Motor neuron (in vitro differentiated cells): Measurements from ENCODE around the gene TLCD5. TPM values are rescaled to one million over a fixed set of nuclear protein-coding genes. Genes with fewer than 3 reads are reported as not detected.

ENCODE experiments used
- ATAC-seq, 8 experiments: fragments of 200-7000 bp; cut with Tn5 transposase; replicated peaks in 6 of 8; 2 replicates each; pipeline ENCODE4 v1.8.0; 2021; ENCODE audit warnings: mild to moderate bottlenecking in 8 of 8, moderate library complexity in 8 of 8
- H3K27ac ChIP-seq, 2 donors: fragments of 250-450 bp; sonication (Bioruptor Pico); 2 replicates each; pipeline ENCODE4 v1.9.0; 2021; ENCODE audit warnings: antibody characterized with exemption in 2 of 2, mild to moderate bottlenecking in 2 of 2, moderate library complexity in 1 of 2
- H3K4me1 ChIP-seq, 2 donors: fragments of 250-450 bp; sonication (Bioruptor Pico); replicated peaks in 1 of 2; 2 replicates each; pipeline ENCODE4 v1.6.1; 2021; ENCODE audit warnings: antibody characterized with exemption in 2 of 2, mild to moderate bottlenecking in 2 of 2, moderate library complexity in 1 of 2
- H3K4me3 ChIP-seq, 5 donors: fragments of 250-450 bp; sonication (Bioruptor Pico); 2 replicates each; pipeline ENCODE4 v1.9.0; 2021; ENCODE audit warnings: antibody characterized with exemption in 5 of 5, mild to moderate bottlenecking in 5 of 5, moderate library complexity in 4 of 5
- WGBS, 10 experiments: fragments of 450-650 bp; shearing (Covaris generic); methylation state at CpG; one replicate each; pipeline ENCODE4 v1.0.0; 2022; 5-methylcytosine and 5-hydroxymethylcytosine counted together
- in situ Hi-C, 9 experiments: fragments of 400-800 bp; cut with MboI; loops; one replicate each; pipeline ENCODE4 v1.15.0; 2021; ENCODE audit warnings: low sequenced_read_pairs in 9 of 9, low pct_unique_long_range_greater_than_20kb in 2 of 9; ENCODE audit not compliant: unreplicated experiment in 9 of 9
- total RNA-seq, 8 experiments: library from RNA; unstranded; fragments of 300-600 nt; gene quantifications; 2 replicates each; pipeline versions ENCODE4 v1.2.3 to v1.2.4, GENCODE V29; 2022

Gene TLCD5
- total RNA-seq, 8 experiments from 2014 or later: 5.1 to 12.1 (median 9.5) TPM

- in situ Hi-C loops: loop anchor here in 1 of 9 experiments (25.0 kb wide), 1 partner anchor 95 kb away; no protein-coding TSS in a partner anchor
- H3K4me1 ChIP-seq: peaks cover 22 to 30% of the 10 kb centered on the region in 2 donors
- 68 to 100% (median 85%) methylated on average over 1 to 3 of the region's 3 CpGs; no CpG with 5 or more reads in 1 of the 10 experiments for WGBS, 10 experiments
Observed at GRCh38 chr11:120342226-120342625, 17.1 kb downstream of the TLCD5 start.

DNA sequence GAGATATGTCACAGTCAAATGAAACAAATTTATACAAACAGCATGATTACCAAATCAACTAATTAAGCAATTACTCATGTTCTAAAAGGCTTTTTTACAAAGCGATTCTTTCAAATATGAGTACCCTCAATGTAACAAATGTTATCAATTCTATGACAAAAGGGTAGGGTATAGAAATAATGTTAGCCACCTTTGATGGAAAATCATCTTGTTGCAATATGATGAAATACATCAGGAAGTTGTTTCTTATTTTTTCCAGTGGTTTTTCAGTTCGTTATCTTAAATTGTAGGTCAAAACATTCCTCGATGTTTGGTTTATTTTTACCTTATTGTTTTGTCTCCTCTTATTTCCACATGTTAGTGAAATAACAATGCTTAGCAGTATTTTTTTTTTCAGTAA is 17.6 kb downstream of the TLCD5 start:
- no peak for ATAC-seq
- WGBS, 10 experiments: 89 to 100% (median 97%) methylated on average over 2 to 3 of the region's 3 CpGs
- Histone ChIP-seq H3K4me3 (no peak overlapping the region), H3K27ac (no peak overlapping the region), H3K4me1 (peaks cover 22 to 35% of the 10 kb centered on the region in 2 donors)
- in situ Hi-C loops: loop anchor here in 1 of 9 experiments (25.0 kb wide), 1 partner anchor 95 kb away; no protein-coding TSS in a partner anchor

More at GRCh38 chr11:120342226-120342625, 17.1 kb downstream of the TLCD5 start:
- no peak overlapping the region for H3K4me3 ChIP-seq
- no peak overlapping the region for H3K27ac ChIP-seq
- no peak for ATAC-seq

DNA sequence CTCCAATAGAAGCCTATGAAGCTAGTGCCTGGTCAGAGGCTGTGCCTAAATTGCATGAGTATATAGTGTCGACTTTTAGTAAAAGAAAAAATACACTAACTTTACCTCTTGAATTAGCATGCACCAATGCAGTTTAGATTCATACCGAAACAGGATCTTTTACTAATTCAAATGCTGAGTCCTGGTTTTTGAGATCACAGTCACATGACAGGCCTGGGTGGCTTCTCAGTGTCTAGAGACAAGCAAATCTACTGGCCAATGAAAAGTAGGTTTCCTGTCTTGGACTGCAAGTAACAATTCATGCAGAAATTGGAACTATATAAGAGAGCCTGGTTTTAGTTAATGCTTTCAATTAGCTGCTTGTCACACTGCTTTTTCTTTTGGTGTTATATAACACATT is 18.3 kb downstream of the TLCD5 start:
- Histone ChIP-seq H3K4me1 (peaks cover 22 to 30% of the 10 kb centered on the region in 2 donors), H3K4me3 (no peak overlapping the region), H3K27ac (no peak overlapping the region)
- in situ Hi-C loops: loop anchor here in 1 of 9 experiments (25.0 kb wide), 1 partner anchor 94 kb away; no protein-coding TSS in a partner anchor
- 58 to 100% (median 71%) methylated on average over 1 to 2 of the region's 2 CpGs for WGBS, 10 experiments
- peak in 7 of 8 experiments; percentile 14 to 45 (median 32) for ATAC-seq

GRCh38 chr11:120344302-120345004 is 19.4 kb downstream of the TLCD5 start:
- H3K27ac ChIP-seq: no peak overlapping the region
- in situ Hi-C loops: loop anchor here in 1 of 9 experiments (25.0 kb wide), 1 partner anchor 93 kb away; no protein-coding TSS in a partner anchor
- WGBS, 10 experiments: 0 to 100% (median 83%) methylated on average over 1 of the region's 1 CpG; no CpG with 5 or more reads in 3 of the 10 experiments
- H3K4me3 ChIP-seq: no peak overlapping the region
- H3K4me1 ChIP-seq: peaks cover 19 to 27% of the 10 kb centered on the region in 2 donors
- no peak for ATAC-seq

- in situ Hi-C loops: loop anchor here in 1 of 9 experiments (25.0 kb wide), 1 partner anchor 91 kb away; no protein-coding TSS in a partner anchor
- Histone ChIP-seq H3K27ac (no peak overlapping the region), H3K4me1 (peaks cover 10 to 13% of the 10 kb centered on the region in 2 donors), H3K4me3 (no peak overlapping the region)
- peak in 6 of 8 experiments; percentile 29 to 65 (median 53) for ATAC-seq
- WGBS, 10 experiments: 0 to 83% (median 37%) methylated on average over 1 of the region's 1 CpG; no CpG with 5 or more reads in 4 of the 10 experiments
Observed at GRCh38 chr11:120346233-120346632, 21.1 kb downstream of the TLCD5 start.

- Histone ChIP-seq H3K4me1 (peaks cover 2 to 7% of the 10 kb centered on the region in 2 donors), H3K4me3 (no peak overlapping the region), H3K27ac (no peak overlapping the region)
- no peak for ATAC-seq
- in situ Hi-C loops: no loop called here
Observed at GRCh38 chr11:120350637-120351036, 25.5 kb downstream of the TLCD5 start.

DNA sequence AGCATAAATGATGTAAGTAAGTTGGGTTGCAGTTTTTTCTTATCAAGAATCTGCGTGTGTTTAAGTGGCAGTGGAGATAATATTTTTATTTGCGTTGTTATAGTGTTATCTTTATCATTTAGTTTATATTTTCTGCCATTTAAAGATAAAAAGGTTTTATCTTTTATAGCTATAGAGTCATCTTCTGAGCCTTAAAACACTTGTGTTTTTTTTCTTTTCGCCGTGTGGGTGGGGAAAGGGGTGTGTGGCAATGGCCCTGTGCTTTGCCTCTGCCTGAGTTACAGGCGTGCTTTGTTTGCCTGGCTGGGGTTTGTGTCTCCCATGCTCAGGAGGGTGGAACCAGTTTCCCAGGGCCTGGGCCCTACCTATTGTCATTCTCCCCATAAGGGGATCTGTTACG is 27.3 kb downstream of the TLCD5 start:
- WGBS, 10 experiments: 69 to 100% (median 93%) methylated on average over 2 to 6 of the region's 6 CpGs
- H3K4me1 ChIP-seq: peaks cover 0 to 3% of the 10 kb centered on the region in 2 donors

DNA sequence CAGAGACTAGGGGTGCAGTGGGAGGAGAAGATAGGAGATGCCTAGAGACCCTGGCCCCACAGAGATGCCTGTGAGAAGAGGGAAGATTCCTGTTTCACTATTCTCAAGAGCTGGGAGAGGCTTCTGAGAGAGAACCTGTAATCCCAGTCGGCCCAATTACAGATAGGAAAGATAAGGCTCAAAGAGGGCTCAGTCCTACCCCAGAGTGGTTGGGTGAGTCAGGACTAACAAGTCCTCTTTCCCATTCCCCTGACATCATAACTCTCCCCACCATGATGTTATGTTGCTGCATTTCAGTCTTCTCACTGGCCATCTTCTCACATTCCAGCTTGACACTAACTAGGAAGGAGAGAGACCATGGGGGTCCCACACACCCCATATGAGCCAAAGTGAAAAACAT is 29.0 kb downstream of the TLCD5 start:
- WGBS, 10 experiments: 50% methylated on average over 1 of the region's 1 CpG; no CpG with 5 or more reads in 9 of the 10 experiments
- ATAC-seq: peak in 1 of 8 experiments; percentile 14

More for the DNA sequence above, 27.3 kb downstream of the TLCD5 start:
- Histone ChIP-seq H3K27ac (no peak overlapping the region), H3K4me3 (no peak overlapping the region)
- in situ Hi-C loops: no loop called here
- ATAC-seq: no peak

DNA sequence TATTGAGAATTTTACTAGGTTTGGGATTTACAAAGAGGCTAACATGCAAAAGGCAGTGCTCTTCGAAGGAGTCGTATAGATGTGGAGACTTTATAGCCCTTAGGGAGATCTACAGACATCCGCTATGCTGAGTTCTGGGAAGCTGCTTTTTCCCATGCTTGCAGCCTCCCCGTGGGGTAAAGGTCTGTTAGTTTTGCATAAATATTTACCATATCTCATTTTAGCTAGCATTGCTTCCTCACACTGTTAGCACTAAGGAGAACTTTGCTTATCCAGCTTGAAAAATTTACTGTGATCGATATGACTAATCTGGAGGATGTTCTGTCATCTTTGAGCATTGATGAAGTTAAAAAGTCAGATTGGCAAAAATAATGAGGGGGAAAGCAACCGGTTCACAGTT is 29.7 kb downstream of the TLCD5 start:
- in situ Hi-C loops: no loop called here
- 64 to 93% (median 76%) methylated on average over 3 to 6 of the region's 6 CpGs; no CpG with 5 or more reads in 1 of the 10 experiments for WGBS, 10 experiments
- no peaks in the 10 kb centered on the region for H3K4me1 ChIP-seq
- H3K4me3 ChIP-seq: no peak overlapping the region
- ATAC-seq: peak in 1 of 8 experiments; percentile 75
- no peak overlapping the region for H3K27ac ChIP-seq

More for the DNA sequence above, 29.0 kb downstream of the TLCD5 start:
- H3K27ac ChIP-seq: no peak overlapping the region
- H3K4me3 ChIP-seq: no peak overlapping the region
- no peaks in the 10 kb centered on the region for H3K4me1 ChIP-seq
- in situ Hi-C loops: no loop called here

GRCh38 chr11:120357620-120358019 is 32.5 kb downstream of the TLCD5 start:
- Histone ChIP-seq H3K4me3 (no peak overlapping the region), H3K27ac (no peak overlapping the region), H3K4me1 (no peaks in the 10 kb centered on the region)
- ATAC-seq: no peak
- 94 to 100% (median 100%) methylated on average over 1 to 6 of the region's 6 CpGs; no CpG with 5 or more reads in 3 of the 10 experiments for whole genome bisulfite sequencing, 10 experiments
- in situ Hi-C loops: no loop called here

DNA sequence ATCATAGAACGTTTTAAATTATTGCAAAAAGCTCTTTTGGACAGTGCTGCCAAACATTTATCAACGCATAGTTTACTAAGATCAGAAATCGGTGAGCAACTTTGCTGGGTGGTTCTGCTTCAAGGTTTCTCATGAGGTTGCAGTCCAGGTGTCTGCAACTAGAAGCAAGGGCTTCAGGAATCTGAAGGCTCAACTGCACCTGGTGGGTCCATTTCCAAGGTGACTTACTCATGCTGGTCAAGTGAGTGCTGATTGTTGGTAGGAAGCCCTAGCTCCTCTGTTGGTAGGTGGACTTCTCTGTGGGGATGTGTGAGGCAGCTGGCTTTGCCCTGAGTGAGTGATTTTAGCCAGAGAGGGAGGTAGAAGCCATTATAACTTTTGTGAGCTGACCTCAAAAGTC is 33.6 kb downstream of the TLCD5 start:
- no peak for ATAC-seq
- H3K27ac ChIP-seq: no peak overlapping the region
- H3K4me1 ChIP-seq: no peaks in the 10 kb centered on the region
- no peak overlapping the region for H3K4me3 ChIP-seq
- in situ Hi-C loops: no loop called here
- WGBS, 10 experiments: 57 to 100% (median 92%) methylated on average over 1 to 3 of the region's 3 CpGs; no CpG with 5 or more reads in 2 of the 10 experiments

GRCh38 chr11:120363436-120363835 is 38.3 kb downstream of the TLCD5 start:
- H3K4me3 ChIP-seq: no peak overlapping the region
- in situ Hi-C loops: no loop called here
- H3K4me1 ChIP-seq: no peaks in the 10 kb centered on the region
- ATAC-seq: no peak
- H3K27ac ChIP-seq: no peak overlapping the region

GRCh38 chr11:120365512-120365911 is 40.4 kb downstream of the TLCD5 start:
- in situ Hi-C loops: no loop called here

DNA sequence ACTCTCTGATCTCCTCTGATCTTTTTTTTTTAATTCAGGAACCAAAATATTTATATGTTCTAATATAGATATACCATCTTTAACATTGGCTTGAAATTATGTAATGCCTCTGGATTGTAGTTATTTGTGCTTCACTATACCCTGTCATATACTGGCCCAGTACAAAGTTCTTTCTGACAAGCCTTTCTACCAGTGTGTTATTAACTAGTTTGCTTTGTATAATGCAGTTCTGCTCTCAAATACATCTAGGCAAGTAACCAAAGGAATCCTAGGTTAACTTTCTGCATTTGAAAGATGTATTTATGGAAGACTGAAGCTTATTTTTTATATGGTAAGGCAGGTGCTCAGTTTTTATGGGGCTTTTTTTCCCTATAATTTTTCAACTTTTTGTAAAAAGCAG is 47.2 kb downstream of the TLCD5 start:
- H3K4me1 ChIP-seq: no peaks in the 10 kb centered on the region
- no peak overlapping the region for H3K27ac ChIP-seq
- no peak overlapping the region for H3K4me3 ChIP-seq
- no peak for ATAC-seq
- in situ Hi-C loops: no loop called here

More at GRCh38 chr11:120365512-120365911, 40.4 kb downstream of the TLCD5 start:
- no peaks in the 10 kb centered on the region for H3K4me1 ChIP-seq
- H3K4me3 ChIP-seq: no peak overlapping the region
- no peak overlapping the region for H3K27ac ChIP-seq
- no peak for ATAC-seq
